H9 (cell line): ENCODE results near the gene CD9. TPM values are rescaled to one million over a fixed set of nuclear protein-coding genes. Genes with fewer than 3 reads are reported as not detected.

ENCODE experiments used
- DNase-seq: peaks from one replicate; pipeline ENCODE4 v3.0.0-alpha.2; 2017
- H2AFZ ChIP-seq: one replicate; pipeline ENCODE4 v1.6.1; 2013; ENCODE audit warnings: mild to moderate bottlenecking, low read length, control low read depth, moderate library complexity
- H2AK5ac ChIP-seq: 2 replicates; pipeline ENCODE4 v1.6.1; 2013; ENCODE audit warnings: low read length, control low read depth, mixed read lengths; ENCODE audit not compliant: insufficient read length
- H2BK120ac ChIP-seq: one replicate; pipeline ENCODE4 v1.6.1; 2013; ENCODE audit warnings: low read depth, mild to moderate bottlenecking, low read length, control low read depth, inconsistent platforms; ENCODE audit not compliant: poor library complexity, severe bottlenecking
- H2BK12ac ChIP-seq: 2 replicates; pipeline ENCODE4 v1.6.1; 2013; ENCODE audit warnings: low read length, control low read depth, mixed read lengths, low read depth; ENCODE audit not compliant: insufficient read length
- H2BK15ac ChIP-seq: 2 replicates; pipeline ENCODE4 v1.6.1; 2013; ENCODE audit warnings: low read depth, low read length, control low read depth
- H2BK20ac ChIP-seq: one replicate; pipeline ENCODE4 v1.6.1; 2013; ENCODE audit warnings: low read depth, mild to moderate bottlenecking, low read length, control low read depth, inconsistent platforms; ENCODE audit not compliant: poor library complexity, severe bottlenecking
- H2BK5ac ChIP-seq: 2 replicates; pipeline ENCODE4 v1.6.1; 2013; ENCODE audit warnings: low read length, control low read depth, mixed read lengths; ENCODE audit not compliant: insufficient read length
- H3K14ac ChIP-seq: 2 replicates; pipeline ENCODE4 v1.6.1; 2013; ENCODE audit warnings: low read length, control low read depth; ENCODE audit not compliant: insufficient read depth
- H3K18ac ChIP-seq: 2 replicates; pipeline ENCODE4 v1.6.1; 2013; ENCODE audit warnings: low read depth, mild to moderate bottlenecking, mixed read lengths, low read length, control low read depth; ENCODE audit not compliant: insufficient read length
- H3K23ac ChIP-seq: 2 replicates; pipeline ENCODE4 v1.6.1; 2013; ENCODE audit warnings: low read length, control low read depth, mixed read lengths, low read depth; ENCODE audit not compliant: insufficient read length
- H3K23me2 ChIP-seq: 2 replicates; pipeline ENCODE4 v1.6.1; 2013; ENCODE audit warnings: low read depth, mild to moderate bottlenecking, mixed read lengths, low read length, control low read depth; ENCODE audit not compliant: insufficient read length, poor library complexity, severe bottlenecking
- H3K27ac ChIP-seq: 2 replicates; pipeline ENCODE4 v1.5.1; 2013; ENCODE audit warnings: low read length, control low read depth, mixed read lengths, low read depth; ENCODE audit not compliant: insufficient read length
- H3K27me3 ChIP-seq: 2 replicates; pipeline ENCODE4 v1.6.1; 2013; ENCODE audit warnings: low read length, control low read depth, inconsistent platforms; ENCODE audit not compliant: insufficient read depth
- H3K4ac ChIP-seq: 2 replicates; pipeline ENCODE4 v1.6.1; 2013; ENCODE audit warnings: low read depth, mild to moderate bottlenecking, control low read depth, inconsistent platforms, low read length, moderate library complexity
- H3K4me1 ChIP-seq: 2 replicates; pipeline ENCODE4 v1.6.1; 2013; ENCODE audit warnings: low read length, control low read depth, inconsistent platforms; ENCODE audit not compliant: insufficient read depth
- H3K4me2 ChIP-seq: 2 replicates; pipeline ENCODE4 v1.6.1; 2013; ENCODE audit warnings: low read length, control low read depth, mixed read lengths; ENCODE audit not compliant: insufficient read length, insufficient read depth
- H3K56ac ChIP-seq: 2 replicates; pipeline ENCODE4 v1.6.1; 2013; ENCODE audit warnings: low read depth, mild to moderate bottlenecking, mixed read lengths, low read length, control low read depth; ENCODE audit not compliant: insufficient read length
- H3K79me1 ChIP-seq: 2 replicates; pipeline ENCODE4 v1.6.1; 2013; ENCODE audit warnings: low read depth, mild to moderate bottlenecking, moderate library complexity, low read length, control low read depth, inconsistent platforms; ENCODE audit not compliant: insufficient read depth, poor library complexity, severe bottlenecking
- H3K79me2 ChIP-seq: 2 replicates; pipeline ENCODE4 v1.6.1; 2013; ENCODE audit warnings: low read length, control low read depth, inconsistent platforms; ENCODE audit not compliant: insufficient read depth
- H3K9ac ChIP-seq: 2 replicates; pipeline ENCODE4 v1.6.1; 2013; ENCODE audit warnings: low read length, control low read depth, mixed read lengths; ENCODE audit not compliant: insufficient read length; ENCODE audit errors: extremely low read depth
- H3K9me3 ChIP-seq: one replicate; pipeline ENCODE4 v1.6.1; 2013; ENCODE audit warnings: low read depth, low read length, inconsistent platforms; ENCODE audit not compliant: control insufficient read depth
- H3T11ph ChIP-seq: one replicate; pipeline ENCODE4 v1.6.1; 2013; ENCODE audit warnings: mild to moderate bottlenecking, low read length, control low read depth, inconsistent platforms
- H4K20me1 ChIP-seq: one replicate; pipeline ENCODE4 v1.6.1; 2013; ENCODE audit not compliant: control insufficient read depth, insufficient read length, insufficient read depth
- H4K5ac ChIP-seq: 2 replicates; pipeline ENCODE4 v1.6.1; 2013; ENCODE audit warnings: low read depth, mild to moderate bottlenecking, mixed read lengths, low read length, control low read depth; ENCODE audit not compliant: insufficient read length
- H4K8ac ChIP-seq: replicated peaks from 2 replicates; pipeline ENCODE4 v1.6.1; 2013; ENCODE audit warnings: low read length, control low read depth, mixed read lengths, low read depth; ENCODE audit not compliant: insufficient read length
- H4K91ac ChIP-seq: 2 replicates; pipeline ENCODE4 v1.6.1; 2013; ENCODE audit warnings: low read depth, mild to moderate bottlenecking, moderate library complexity, mixed read lengths, low read length, control low read depth; ENCODE audit not compliant: insufficient read length
- H3K27ac Mint-ChIP-seq, 3 experiments: 2 replicates in 2 of 3; 3 replicates in 1 of 3; pipeline ENCODE4 v1.8.0; 2020 to 2021; ENCODE audit warnings: mixed read lengths in 3 of 3, mild to moderate bottlenecking in 1 of 3, moderate library complexity in 1 of 3
- H3K27me3 Mint-ChIP-seq: 2 replicates; pipeline ENCODE4 v1.8.0; 2021; ENCODE audit warnings: low read depth, mild to moderate bottlenecking, moderate library complexity, mixed read lengths
- H3K36me3 Mint-ChIP-seq, 3 experiments: 2 replicates in 2 of 3; 3 replicates in 1 of 3; pipeline ENCODE4 v1.8.0; 2020 to 2021; ENCODE audit warnings: low read depth in 3 of 3, mixed read lengths in 3 of 3; ENCODE audit not compliant: insufficient read depth in 1 of 3
- H3K4me1 Mint-ChIP-seq, 2 experiments: 2 replicates each; pipeline ENCODE4 v1.8.0; 2020; ENCODE audit warnings: mixed read lengths in 2 of 2
- H3K4me3 Mint-ChIP-seq, 2 experiments: 2 replicates in 1 of 2; 3 replicates in 1 of 2; pipeline ENCODE4 v1.8.0; 2020 to 2021; ENCODE audit warnings: mild to moderate bottlenecking in 2 of 2, mixed read lengths in 2 of 2, moderate library complexity in 1 of 2
- H3K9me3 Mint-ChIP-seq, 2 experiments: 2 replicates in 1 of 2; 3 replicates in 1 of 2; pipeline ENCODE4 v1.8.0; 2020; ENCODE audit warnings: mild to moderate bottlenecking in 2 of 2, mixed read lengths in 2 of 2, moderate library complexity in 1 of 2
- CTCF ChIP-seq: fragments of 200-600 bp; sonication (generic); conservative IDR thresholded peaks from 3 replicates; pipeline ENCODE4 v1.8.0; 2021; ENCODE audit warnings: antibody characterized with exemption, mild to moderate bottlenecking
- WGBS: extraction: QIAGEN DNeasy Blood & Tissue Kit; methylation state at CpG from one replicate; pipeline ENCODE4 v1.1.7; 2013; ENCODE audit warnings: missing lambda C conversion rate, low lambda C conversion rate, mixed read lengths; ENCODE audit not compliant: insufficient read length; ENCODE audit errors: extremely low coverage; 5-methylcytosine and 5-hydroxymethylcytosine counted together
- total RNA-seq: library from RNA; stranded (reverse); gene quantifications from 2 replicates; pipeline ENCODE4 v1.2.1, GENCODE V29; 2021

The CD9 gene
- total RNA-seq, 1 experiment from 2014 or later, result 132 TPM

GRCh38 chr12:6278439-6279255 lies 78.4 kb downstream of the CD9 start:
- no peaks in the 10 kb centered on the region for H3K79me1 ChIP-seq
- H3K23me2 ChIP-seq, result peaks cover 4% of the 10 kb centered on the region
- Mint-ChIP-seq H3K4me3 (peak overlapping the region; percentile 62 to 77), H3K9me3 (no peaks in the 10 kb centered on the region; a peak in 2 of 5 replicates), H3K27ac (peak overlapping the region in 1 of 3 experiments; percentile 91; a peak in 2 of 7 replicates), H3K27me3 (peaks cover 10% of the 10 kb centered on the region), H3K36me3 (no peaks in the 10 kb centered on the region; a peak in 1 of 7 replicates), H3K4me1 (peaks cover 51 to 62% of the 10 kb centered on the region in 2 experiments)
- no peak overlapping the region for H2BK5ac ChIP-seq
- H3K4me2 ChIP-seq, result peak overlapping the region; percentile 40
- H3K56ac ChIP-seq, result no peak overlapping the region
- H4K91ac ChIP-seq, result no peak overlapping the region
- no peak overlapping the region for H3K23ac ChIP-seq
- H2BK12ac ChIP-seq, result no peak overlapping the region
- no peaks in the 10 kb centered on the region for H3K27me3 ChIP-seq
- 0 out of 2 replicates have a peak overlapping the region, but pooled peaks have one; percentile 49 for H3K14ac ChIP-seq
- no peak overlapping the region for H4K5ac ChIP-seq
- no peak overlapping the region for H3K4ac ChIP-seq
- peak; percentile 90 for DNase-seq
- no peak overlapping the region for H2BK120ac ChIP-seq
- H4K20me1 ChIP-seq, result no peaks in the 10 kb centered on the region
- no peak overlapping the region for H4K8ac ChIP-seq
- no peak overlapping the region for H3K18ac ChIP-seq
- no peak overlapping the region for H2BK15ac ChIP-seq
- WGBS, result no CpG with 5 or more reads among the region's 88 CpGs
- no peak overlapping the region for H2AK5ac ChIP-seq
- peak; percentile 91 for TF ChIP-seq CTCF
- no peaks in the 10 kb centered on the region for H3K79me2 ChIP-seq
- H2AFZ ChIP-seq, result no peak overlapping the region
- no peak overlapping the region for H3K9ac ChIP-seq
- peaks cover 16% of the 10 kb centered on the region; the same call in 1 of the 2 replicates for H3K4me1 ChIP-seq
- H3T11ph ChIP-seq, result no peak overlapping the region
- H2BK20ac ChIP-seq, result no peak overlapping the region
- no peaks in the 10 kb centered on the region for H3K9me3 ChIP-seq
- H3K27ac ChIP-seq, result no peak overlapping the region
